IgD-negative memory B cell (primary cell): ENCODE data around the gene DACH2. TPM values are rescaled to one million over a fixed set of nuclear protein-coding genes. Genes with fewer than 3 reads are reported as not detected.

Source experiments
- H3K27ac Mint-ChIP-seq, 3 donors: one replicate each; pipeline ENCODE4 v1.8.0; 2020 to 2022; ENCODE audit warnings: mild to moderate bottlenecking in 3 of 3, mixed read lengths in 3 of 3, moderate library complexity in 1 of 3
- H3K27me3 Mint-ChIP-seq: one replicate; pipeline ENCODE4 v1.8.0; 2021; ENCODE audit warnings: mixed read lengths
- H3K36me3 Mint-ChIP-seq: one replicate; pipeline ENCODE4 v1.8.0; 2020; ENCODE audit warnings: mild to moderate bottlenecking, mixed read lengths
- H3K4me1 Mint-ChIP-seq, 3 donors: one replicate each; pipeline ENCODE4 v1.8.0; 2020 to 2022; ENCODE audit warnings: mixed read lengths in 3 of 3, mild to moderate bottlenecking in 1 of 3
- H3K4me3 Mint-ChIP-seq, 4 donors: one replicate each; pipeline ENCODE4 v1.8.0; 2020 to 2022; ENCODE audit warnings: mild to moderate bottlenecking in 4 of 4, mixed read lengths in 4 of 4, moderate library complexity in 3 of 4
- H3K9me3 Mint-ChIP-seq, 3 donors: one replicate each; pipeline ENCODE4 v1.8.0; 2020 to 2021; ENCODE audit warnings: mixed read lengths in 3 of 3, mild to moderate bottlenecking in 1 of 3
- polyA plus RNA-seq: library from polyadenylated mRNA; unstranded; fragments of 300-500 nt; fragmentation: Illumina TruSeq; gene quantifications from one replicate; pipeline ENCODE4 v1.2.3, GENCODE V29; 2021

DACH2 gene
- polyA plus RNA-seq, 1 donor from 2014 or later: not detected

DNA sequence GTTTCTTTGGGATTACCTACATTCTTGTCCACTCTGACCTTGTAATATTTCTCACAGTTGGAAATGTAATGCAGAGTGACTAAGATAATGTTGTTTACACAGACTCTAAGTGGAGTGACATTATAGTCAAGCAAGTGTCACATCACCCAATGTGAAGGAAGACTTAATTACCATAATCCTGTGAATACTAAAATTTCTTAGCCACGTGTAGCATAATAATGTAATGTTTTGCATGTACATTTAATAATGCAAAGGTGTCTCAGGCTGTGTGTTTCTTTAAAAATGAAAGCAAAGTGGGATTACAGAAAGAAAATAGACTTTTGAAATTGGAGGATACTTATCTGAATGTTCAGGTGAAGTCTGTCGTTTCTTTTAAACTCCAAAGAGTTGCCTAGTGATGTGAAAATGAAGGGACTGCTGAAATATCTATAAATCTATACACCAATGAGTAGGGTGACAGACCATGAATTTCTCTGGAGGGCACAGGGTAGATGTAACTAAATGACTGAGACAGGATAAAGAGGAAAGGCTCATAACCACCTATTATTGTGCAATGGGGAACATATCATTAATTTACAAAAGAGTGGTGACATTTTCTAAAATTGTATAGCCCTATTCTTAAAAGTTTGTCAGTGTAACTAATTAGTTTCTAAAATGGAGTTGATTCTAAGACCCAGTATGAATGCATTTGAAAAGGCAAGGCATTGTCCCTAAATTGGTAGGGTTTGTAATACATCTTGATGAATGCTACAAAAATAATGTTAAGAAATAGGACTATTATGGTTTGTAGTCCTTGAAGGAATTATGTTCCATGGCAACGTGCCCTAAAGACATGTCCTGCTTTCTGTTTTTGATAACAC lies 235.7 kb downstream of the DACH2 start:
- H3K27me3 Mint-ChIP-seq: peaks cover 2% of the 10 kb centered on the region
- H3K9me3 Mint-ChIP-seq: no peaks in the 10 kb centered on the region
- H3K36me3 Mint-ChIP-seq: no peaks in the 10 kb centered on the region
- H3K4me3 Mint-ChIP-seq: no peak overlapping the region
- peak overlapping the region in 1 of 3 donors; percentile 8 for H3K27ac Mint-ChIP-seq
- peaks cover 0 to 1% (median 0%) of the 10 kb centered on the region in 3 donors for H3K4me1 Mint-ChIP-seq

GRCh38 chrX:86407371-86407770 lies 259.1 kb downstream of the DACH2 start:
- Mint-ChIP-seq H3K27ac (no peak overlapping the region), H3K4me1 (peaks cover 0 to 3% (median 0%) of the 10 kb centered on the region in 3 donors), H3K4me3 (no peak overlapping the region), H3K9me3 (peaks cover 0 to 2% (median 0%) of the 10 kb centered on the region in 3 donors), H3K27me3 (no peaks in the 10 kb centered on the region), H3K36me3 (no peaks in the 10 kb centered on the region)

DNA sequence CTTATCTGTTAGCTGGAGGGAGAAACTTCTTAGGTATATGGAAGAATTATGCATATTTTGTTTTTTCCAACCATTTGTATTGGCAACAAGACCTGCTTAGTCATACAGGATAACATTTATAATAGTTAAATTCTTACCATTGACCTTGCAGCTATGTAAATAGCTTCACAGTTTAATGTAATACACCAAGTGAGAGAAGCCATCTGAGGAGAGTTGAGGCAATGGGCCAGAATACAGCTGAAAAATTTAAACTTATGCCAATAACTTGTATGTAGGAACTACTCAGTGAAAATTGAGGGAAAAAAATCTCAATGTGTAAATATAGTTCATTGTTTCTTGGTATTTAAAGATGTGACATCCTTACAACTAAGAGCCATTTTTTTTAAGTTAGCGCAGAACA lies 273.5 kb downstream of the DACH2 start:
- Mint-ChIP-seq H3K27me3 (no peaks in the 10 kb centered on the region), H3K27ac (no peak overlapping the region), H3K4me3 (no peak overlapping the region), H3K36me3 (no peaks in the 10 kb centered on the region), H3K9me3 (no peaks in the 10 kb centered on the region), H3K4me1 (no peaks in the 10 kb centered on the region)

DNA sequence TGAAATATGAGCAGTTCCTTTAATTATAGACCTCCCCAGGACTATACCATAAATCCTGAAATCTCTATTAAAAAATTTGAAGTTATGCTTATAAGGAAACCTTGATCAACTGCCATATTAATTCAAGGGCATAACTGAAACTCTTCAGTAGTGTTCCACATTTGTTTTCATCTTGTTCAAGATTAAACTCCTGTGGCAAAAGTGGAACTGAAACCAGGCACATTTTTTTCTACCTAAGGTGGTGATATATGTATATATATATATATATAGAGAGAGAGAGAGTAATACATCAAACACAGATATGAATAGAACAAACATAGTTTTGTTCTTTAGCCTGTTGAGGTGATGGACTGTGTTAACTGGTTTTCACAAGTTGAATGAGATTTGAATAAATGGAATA lies 287.9 kb downstream of the DACH2 start:
- no peak overlapping the region for H3K4me3 Mint-ChIP-seq
- no peaks in the 10 kb centered on the region for H3K36me3 Mint-ChIP-seq
- H3K27ac Mint-ChIP-seq: no peak overlapping the region
- no peaks in the 10 kb centered on the region for H3K4me1 Mint-ChIP-seq
- H3K27me3 Mint-ChIP-seq: no peaks in the 10 kb centered on the region
- peaks cover 2 to 3% (median 2%) of the 10 kb centered on the region in 3 donors for H3K9me3 Mint-ChIP-seq

DNA sequence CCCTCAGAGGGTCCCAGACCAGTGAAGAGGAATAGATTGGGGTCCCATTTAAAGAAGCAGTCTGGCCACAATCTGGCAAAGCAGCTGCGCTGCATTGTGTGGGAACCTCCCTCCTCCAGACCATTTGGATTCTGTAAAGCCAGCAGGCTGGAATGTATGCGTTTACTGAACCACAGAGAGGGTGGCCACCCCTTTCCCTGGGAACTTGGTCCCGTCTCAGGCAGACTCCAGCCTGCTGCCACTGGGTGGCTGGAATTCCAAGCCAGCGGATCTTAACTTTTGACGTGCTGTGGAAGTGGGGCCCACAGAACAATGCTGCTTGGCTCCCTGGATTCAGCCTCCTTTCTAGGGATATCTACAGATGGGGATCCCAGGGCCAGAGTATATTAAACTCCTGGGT lies 307.2 kb downstream of the DACH2 start:
- H3K36me3 Mint-ChIP-seq: no peaks in the 10 kb centered on the region
- H3K27me3 Mint-ChIP-seq: no peaks in the 10 kb centered on the region
- H3K4me1 Mint-ChIP-seq: no peaks in the 10 kb centered on the region
- peaks cover 1 to 3% (median 3%) of the 10 kb centered on the region in 3 donors for H3K9me3 Mint-ChIP-seq
- no peak overlapping the region for H3K4me3 Mint-ChIP-seq
- H3K27ac Mint-ChIP-seq: no peak overlapping the region

GRCh38 chrX:86460760-86461159 lies 312.5 kb downstream of the DACH2 start:
- no peaks in the 10 kb centered on the region for H3K36me3 Mint-ChIP-seq
- H3K9me3 Mint-ChIP-seq: peaks cover 2 to 3% (median 2%) of the 10 kb centered on the region in 3 donors
- no peaks in the 10 kb centered on the region for H3K27me3 Mint-ChIP-seq

GRCh38 chrX:86504297-86504696 lies 356.0 kb downstream of the DACH2 start:
- H3K27me3 Mint-ChIP-seq: no peaks in the 10 kb centered on the region
- no peak overlapping the region for H3K27ac Mint-ChIP-seq
- H3K4me3 Mint-ChIP-seq: no peak overlapping the region
- H3K36me3 Mint-ChIP-seq: no peaks in the 10 kb centered on the region
- H3K4me1 Mint-ChIP-seq: no peaks in the 10 kb centered on the region
- H3K9me3 Mint-ChIP-seq: peaks cover 0 to under 1% (median 0%) of the 10 kb centered on the region in 3 donors

More at GRCh38 chrX:86460760-86461159, 312.5 kb downstream of the DACH2 start:
- Mint-ChIP-seq H3K27ac (no peak overlapping the region), H3K4me1 (no peaks in the 10 kb centered on the region), H3K4me3 (no peak overlapping the region)

DNA sequence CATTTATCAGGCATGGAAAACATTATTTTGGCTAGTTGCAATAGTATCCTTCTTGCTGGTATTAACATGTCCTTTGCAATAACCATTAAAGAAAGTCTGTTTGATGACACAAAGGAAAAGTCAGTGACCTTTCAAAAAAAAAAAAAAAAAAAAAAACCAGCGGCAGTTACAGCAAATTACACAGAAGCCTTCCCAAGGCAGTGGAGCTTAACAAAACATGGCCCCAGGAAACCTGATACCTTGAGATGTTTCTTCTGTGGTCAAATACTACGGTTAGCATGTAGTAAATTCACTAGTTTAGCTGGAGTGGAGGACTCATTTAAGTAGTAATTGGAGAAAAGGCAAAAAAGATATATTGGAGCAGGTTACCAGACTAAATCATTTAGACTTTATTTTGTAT lies 359.1 kb downstream of the DACH2 start:
- no peaks in the 10 kb centered on the region for H3K27me3 Mint-ChIP-seq
- H3K27ac Mint-ChIP-seq: no peak overlapping the region
- no peaks in the 10 kb centered on the region for H3K36me3 Mint-ChIP-seq
- H3K4me1 Mint-ChIP-seq: no peaks in the 10 kb centered on the region
- H3K4me3 Mint-ChIP-seq: no peak overlapping the region
- H3K9me3 Mint-ChIP-seq: peaks cover 0 to 2% (median 0%) of the 10 kb centered on the region in 3 donors

GRCh38 chrX:86579777-86580176 lies 431.5 kb downstream of the DACH2 start:
- Mint-ChIP-seq H3K27ac (no peak overlapping the region), H3K4me3 (no peak overlapping the region), H3K4me1 (no peaks in the 10 kb centered on the region), H3K36me3 (no peaks in the 10 kb centered on the region), H3K27me3 (no peaks in the 10 kb centered on the region), H3K9me3 (peaks cover 2 to 7% (median 4%) of the 10 kb centered on the region in 3 donors)

GRCh38 chrX:86604607-86605006 lies 456.4 kb downstream of the DACH2 start:
- peaks cover 0 to 6% (median 2%) of the 10 kb centered on the region in 3 donors for H3K9me3 Mint-ChIP-seq
- no peak overlapping the region for H3K4me3 Mint-ChIP-seq

DNA sequence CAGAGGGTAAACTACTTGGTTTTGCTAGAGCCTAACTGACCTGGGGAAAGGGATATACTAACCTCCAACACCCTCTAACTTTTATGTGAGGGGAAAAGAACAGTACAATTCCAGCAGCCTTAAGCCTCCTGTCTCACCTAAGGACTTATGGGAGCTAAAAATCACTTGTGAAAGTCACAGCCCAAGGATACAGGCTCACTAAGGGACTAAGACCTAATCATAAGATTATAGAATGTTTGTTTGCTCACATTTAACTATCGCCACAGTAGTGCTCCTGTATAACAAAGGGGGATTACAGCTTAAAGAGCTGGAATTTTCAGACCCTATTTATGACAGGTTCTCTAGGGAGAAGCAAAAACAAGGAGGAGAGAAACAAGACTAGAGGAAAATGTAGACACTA lies 548.7 kb downstream of the DACH2 start:
- H3K4me3 Mint-ChIP-seq: no peak overlapping the region
- peaks cover 0 to 4% (median 2%) of the 10 kb centered on the region in 3 donors for H3K9me3 Mint-ChIP-seq
- H3K4me1 Mint-ChIP-seq: no peaks in the 10 kb centered on the region
- H3K36me3 Mint-ChIP-seq: no peaks in the 10 kb centered on the region
- no peak overlapping the region for H3K27ac Mint-ChIP-seq
- no peaks in the 10 kb centered on the region for H3K27me3 Mint-ChIP-seq

More at GRCh38 chrX:86604607-86605006, 456.4 kb downstream of the DACH2 start:
- Mint-ChIP-seq H3K27ac (no peak overlapping the region), H3K27me3 (no peaks in the 10 kb centered on the region), H3K4me1 (peaks cover 0 to 3% (median 0%) of the 10 kb centered on the region in 3 donors), H3K36me3 (no peaks in the 10 kb centered on the region)

DNA sequence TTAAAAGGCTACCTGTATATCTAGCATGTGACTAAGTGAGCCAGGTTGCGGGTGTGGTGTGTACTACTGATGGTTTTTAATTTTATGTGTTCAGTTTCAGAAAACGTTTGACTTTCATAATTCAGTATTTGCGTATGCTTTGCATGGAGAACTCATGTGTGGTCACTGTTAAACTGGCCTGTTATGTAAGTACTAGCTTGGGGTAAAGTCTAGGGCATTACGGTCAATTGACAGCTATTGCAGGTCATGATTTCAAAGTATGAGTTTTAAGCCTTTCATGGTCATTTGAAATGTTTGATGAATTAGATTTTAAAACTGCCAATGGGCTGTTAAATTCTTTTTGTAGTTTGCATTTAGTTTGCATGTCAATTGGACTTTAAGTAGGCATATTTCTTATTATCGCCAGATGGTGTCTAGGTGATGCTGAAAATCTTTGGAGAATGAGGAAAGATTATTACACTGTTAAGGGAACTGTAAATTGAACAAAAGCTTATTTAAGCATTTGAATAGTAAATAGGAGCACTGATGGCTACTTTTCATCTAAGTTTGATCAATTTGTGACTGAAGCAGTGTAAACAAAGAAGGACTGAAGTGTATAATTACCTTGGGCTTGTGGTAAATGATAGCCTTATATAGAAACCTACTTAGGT lies 563.4 kb downstream of the DACH2 start:
- Mint-ChIP-seq H3K27ac (no peak overlapping the region), H3K4me3 (no peak overlapping the region), H3K27me3 (no peaks in the 10 kb centered on the region), H3K36me3 (no peaks in the 10 kb centered on the region), H3K4me1 (no peaks in the 10 kb centered on the region), H3K9me3 (peaks cover 0 to 3% (median 0%) of the 10 kb centered on the region in 3 donors)

- Mint-ChIP-seq H3K4me1 (no peaks in the 10 kb centered on the region), H3K9me3 (peaks cover 0 to 3% (median 0%) of the 10 kb centered on the region in 3 donors)
These were observed 566.2 kb downstream of the DACH2 start for GRCh38 chrX:86714441-86714840.

DNA sequence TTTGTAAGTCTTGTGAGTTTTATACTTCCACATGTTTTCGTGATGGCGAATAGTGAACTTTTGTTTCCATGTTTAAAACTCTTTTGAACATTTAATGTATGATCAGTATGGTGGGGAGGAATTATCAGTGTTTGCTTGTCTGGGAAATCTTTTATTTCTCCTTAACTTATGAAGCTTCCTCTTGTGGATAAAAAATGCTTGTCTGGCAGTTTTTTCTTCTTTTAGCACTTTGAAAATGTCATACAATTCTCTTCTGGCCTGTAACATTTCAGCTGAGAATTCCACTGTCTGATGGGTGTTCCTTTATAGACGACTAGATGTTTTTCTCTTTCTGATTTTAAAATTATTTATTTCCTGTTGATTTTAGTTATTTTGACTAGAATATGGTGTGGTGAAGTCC lies 576.0 kb downstream of the DACH2 start:
- no peaks in the 10 kb centered on the region for H3K4me1 Mint-ChIP-seq
- no peaks in the 10 kb centered on the region for H3K36me3 Mint-ChIP-seq
- H3K27ac Mint-ChIP-seq: no peak overlapping the region
- H3K9me3 Mint-ChIP-seq: peaks cover under 1 to 7% (median 3%) of the 10 kb centered on the region in 3 donors
- no peaks in the 10 kb centered on the region for H3K27me3 Mint-ChIP-seq
- H3K4me3 Mint-ChIP-seq: no peak overlapping the region

More at GRCh38 chrX:86714441-86714840, 566.2 kb downstream of the DACH2 start:
- H3K36me3 Mint-ChIP-seq: no peaks in the 10 kb centered on the region
- H3K27ac Mint-ChIP-seq: no peak overlapping the region
- no peaks in the 10 kb centered on the region for H3K27me3 Mint-ChIP-seq
- no peak overlapping the region for H3K4me3 Mint-ChIP-seq

DNA sequence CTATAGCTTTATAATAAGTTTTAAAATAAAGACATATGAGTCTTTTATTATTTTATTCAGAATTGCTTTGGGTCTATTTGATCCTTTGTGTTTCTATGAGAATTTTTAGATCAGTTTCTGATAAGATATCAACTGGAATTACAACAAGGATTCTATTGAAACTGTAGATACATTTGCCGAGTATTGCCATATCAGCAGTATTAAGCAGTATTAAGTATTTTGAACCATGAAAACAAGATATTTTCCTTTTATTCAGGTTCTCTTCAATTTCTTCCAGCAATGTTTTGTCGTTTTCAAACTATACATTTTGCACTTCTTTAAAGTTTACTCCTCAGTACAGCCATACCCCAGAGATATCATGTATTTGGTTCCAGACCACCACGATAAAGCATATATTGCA lies 598.8 kb downstream of the DACH2 start:
- Mint-ChIP-seq H3K27ac (no peak overlapping the region), H3K36me3 (peaks cover 3% of the 10 kb centered on the region), H3K27me3 (no peaks in the 10 kb centered on the region), H3K4me3 (no peak overlapping the region), H3K4me1 (no peaks in the 10 kb centered on the region), H3K9me3 (peaks cover 0 to 8% (median 2%) of the 10 kb centered on the region in 3 donors)
